Measurements from ENCODE around the gene HLA-DOA.

- TF ChIP-seq CTCF (IDR thresholded peaks at IDR 0.05), result no peak
- no peak for TF ChIP-seq EP300 (IDR thresholded peaks at IDR 0.05)
Observed at GRCh38 chr6:32960563-32960962, 48.8 kb downstream of the HLA-DOA start.

Data from ovary (tissue), 3 donors.